ENCODE data around the gene AQP12A.

DNA sequence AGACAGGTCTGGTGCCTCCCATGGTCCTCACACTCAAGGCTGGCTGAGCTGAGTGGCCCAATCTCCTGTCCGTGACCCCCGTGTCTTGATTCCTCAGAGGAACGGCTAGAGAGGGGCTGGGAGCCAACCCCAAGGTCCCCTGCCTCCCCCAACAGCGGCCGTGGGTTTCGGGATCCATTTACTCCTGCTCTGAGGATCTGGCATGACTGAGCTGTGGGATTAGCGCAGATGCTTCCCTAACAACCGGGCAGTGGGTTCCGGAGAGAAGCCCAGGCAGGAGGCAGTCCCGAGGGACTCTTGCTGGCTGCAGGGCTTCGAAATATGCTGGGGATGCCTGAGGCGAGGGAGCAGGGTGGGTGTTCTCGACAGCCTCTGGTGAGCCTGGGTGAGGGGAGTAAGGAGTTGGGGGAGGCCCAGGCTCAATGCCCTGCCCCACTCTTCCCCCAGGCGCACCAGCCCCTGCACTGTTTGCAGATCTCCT is 47.5 kb upstream of the AQP12A start:
- TF ChIP-seq CTCF (IDR thresholded peaks at IDR 0.05; ENCODE audit: insufficient read depth, low read length, poor library complexity, severe bottlenecking) (no peak), EZH2phosphoT487 (conservative IDR thresholded peaks at IDR 0.05; ENCODE audit: low read length) (no peak)
